CD4-positive, alpha-beta T cell treated with Interleukin-17A for 4 hours (primary cell): ENCODE data around the gene HES6.

Experiments
- DNase-seq: peaks from one replicate; pipeline ENCODE4 v3.0.0-alpha.2; 2020; ENCODE audit warnings: mixed read lengths

HES6 gene

GRCh38 chr2:238231251-238231793 lies 8.5 kb downstream of the HES6 start:
- DNase-seq, result peak; percentile 85

- DNase-seq, result no peak
These were observed 9.1 kb downstream of the HES6 start for GRCh38 chr2:238230699-238231098.

- no peak for DNase-seq
These were observed 11.1 kb downstream of the HES6 start for GRCh38 chr2:238228700-238229099.

GRCh38 chr2:238227587-238228032 lies 12.2 kb downstream of the HES6 start:
- no peak for DNase-seq

- no peak for DNase-seq
These were observed 12.9 kb downstream of the HES6 start for GRCh38 chr2:238226698-238227586.

GRCh38 chr2:238225911-238226697 lies 13.7 kb downstream of the HES6 start:
- DNase-seq, result no peak

- no peak for DNase-seq
These were observed 14.7 kb downstream of the HES6 start for GRCh38 chr2:238225121-238225520.

- no peak for DNase-seq
These were observed 15.3 kb downstream of the HES6 start for GRCh38 chr2:238224356-238225035.

- DNase-seq, result peak; percentile 40
These were observed 18.8 kb downstream of the HES6 start for GRCh38 chr2:238220892-238221521.

- DNase-seq, result no peak
These were observed 19.5 kb downstream of the HES6 start for GRCh38 chr2:238220274-238220891.

- DNase-seq, result no peak
These were observed 23.1 kb downstream of the HES6 start for GRCh38 chr2:238216651-238217184.

- no peak for DNase-seq
These were observed 32.8 kb downstream of the HES6 start for GRCh38 chr2:238207006-238207405.

GRCh38 chr2:238203973-238204683 lies 35.7 kb downstream of the HES6 start:
- no peak for DNase-seq

- DNase-seq, result peak; percentile 93
These were observed 36.5 kb downstream of the HES6 start, which contains the start of gene ILKAP for GRCh38 chr2:238203094-238203972. TSS of gene ILKAP (minus strand) at chr2:238203695. CDS start at chr2:238203553, 142 bp downstream.

GRCh38 chr2:238202326-238203093 lies 37.3 kb downstream of the HES6 start:
- peak; percentile 15 for DNase-seq

- no peak for DNase-seq
These were observed 49.4 kb downstream of the HES6 start for GRCh38 chr2:238190445-238190844.
